Renal pelvis (tissue), 4 donors: ENCODE data around the gene MAGIX. TPM values are rescaled to one million over a fixed set of nuclear protein-coding genes. Genes with fewer than 3 reads are reported as not detected.

Source experiments
- DNase-seq: peaks from one replicate; pipeline ENCODE4 v3.0.0-alpha.2; 2013
- polyA plus RNA-seq, 3 donors: library from polyadenylated mRNA; unstranded; fragments of 120-200 nt; gene quantifications; one replicate each; pipeline ENCODE4 v1.2.1, GENCODE V29; 2013; ENCODE audit not compliant: insufficient read length in 3 of 3

The MAGIX gene
- polyA plus RNA-seq, 3 donors, result 4.6 to 8.8 (median 7.7) TPM

DNA sequence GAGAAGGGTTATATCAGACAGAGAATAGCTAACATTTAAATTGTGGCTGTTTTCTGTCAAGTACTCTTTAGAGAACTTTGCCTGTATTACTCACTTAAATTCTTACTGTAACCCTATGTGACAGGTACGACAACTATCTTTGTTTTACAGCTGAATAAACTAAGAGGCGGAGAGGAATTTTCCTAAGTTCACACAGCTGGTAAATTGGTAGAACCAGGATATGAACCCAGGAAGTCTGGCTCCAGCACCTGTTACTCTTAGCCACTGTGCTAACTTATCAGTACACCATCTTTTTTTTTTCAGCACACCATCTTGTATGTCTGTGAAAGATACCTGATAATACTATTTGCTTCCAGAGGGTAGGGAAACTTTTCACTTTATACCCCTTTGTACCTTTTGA, 39.5 kb downstream of the MAGIX start:
- DNase-seq, result no peak

DNA sequence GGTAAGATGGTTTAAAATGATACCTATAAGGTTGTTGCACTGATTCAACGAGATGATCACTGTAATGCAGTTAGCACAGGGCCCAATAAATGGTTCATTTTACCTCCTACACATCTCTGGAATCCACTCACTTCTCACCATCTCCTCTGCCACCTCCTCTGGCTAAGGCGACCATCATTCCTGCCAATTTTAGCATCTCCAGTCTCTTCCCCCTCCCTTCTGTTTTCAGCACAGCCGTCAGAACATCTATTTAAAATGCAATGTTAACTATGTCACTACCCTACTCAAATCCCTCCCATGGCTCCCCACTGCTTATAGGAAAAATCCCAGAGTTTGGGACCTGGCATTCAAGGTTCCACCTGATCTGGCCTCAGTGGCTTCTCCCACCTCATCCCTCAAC, 41.0 kb downstream of the MAGIX start:
- no peak for DNase-seq

GRCh38 chrX:49204017-49204416, 41.5 kb downstream of the MAGIX start:
- no peak for DNase-seq

- DNase-seq, result no peak
Measured at GRCh38 chrX:49204709-49205108, 42.2 kb downstream of the MAGIX start.

DNA sequence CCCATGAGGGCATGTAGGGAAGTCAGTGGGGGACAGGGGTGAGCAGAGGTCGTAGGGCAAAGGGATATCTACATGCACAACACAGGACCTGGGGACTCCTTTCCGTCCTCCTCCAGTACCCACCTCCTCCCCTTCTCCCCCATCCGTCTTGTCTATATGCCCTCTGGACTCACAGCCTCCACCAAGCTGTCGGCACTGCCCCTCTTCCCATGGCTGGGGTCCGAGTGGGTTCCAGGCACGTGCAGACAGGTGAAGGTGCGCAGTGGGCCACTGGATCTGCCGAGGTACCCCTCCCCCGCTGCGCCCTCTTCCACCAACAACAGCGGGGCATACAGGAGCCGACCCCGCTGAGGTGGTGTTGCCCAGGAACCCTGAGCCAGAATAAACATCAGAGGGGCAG, 42.9 kb downstream of the MAGIX start:
- DNase-seq, result no peak

DNA sequence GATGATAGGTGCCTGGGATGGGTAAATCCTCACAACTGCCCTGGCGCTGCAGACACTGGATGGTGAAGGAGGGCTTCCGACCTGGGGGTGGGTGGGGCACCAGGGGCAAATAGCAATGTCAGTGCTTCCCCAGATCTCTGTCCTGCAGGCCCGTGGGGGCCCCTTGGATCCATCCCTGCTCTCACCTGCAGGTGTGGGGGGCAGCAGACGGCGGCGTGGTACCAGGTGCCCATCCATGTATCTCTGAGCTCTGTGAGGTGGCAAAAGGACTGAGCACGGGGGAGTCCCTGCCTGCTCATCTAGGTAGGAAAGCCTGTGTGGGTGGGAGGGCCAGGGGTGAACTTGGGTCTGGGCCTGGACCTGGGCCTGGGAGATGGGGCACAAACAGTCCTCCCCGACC, 44.0 kb downstream of the MAGIX start:
- DNase-seq, result no peak

DNA sequence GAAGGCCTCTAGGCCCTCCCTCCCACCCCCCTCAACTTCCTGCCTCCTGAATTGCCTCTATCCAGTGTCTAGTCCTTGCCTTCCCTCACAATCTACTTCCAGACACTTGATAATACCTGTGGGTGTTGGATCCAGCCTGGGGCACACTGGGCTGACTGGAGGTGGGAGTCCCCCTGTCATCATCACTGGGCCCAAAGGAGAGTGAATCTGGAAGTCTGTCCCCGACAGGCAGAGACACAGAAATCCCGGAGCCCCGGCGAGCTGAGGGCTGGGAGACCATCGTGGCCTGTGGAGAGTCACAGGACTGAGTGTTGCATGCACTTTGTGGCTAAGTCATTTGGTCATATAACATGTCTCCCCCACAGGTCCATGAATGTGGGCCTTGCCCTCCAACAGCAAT, 45.8 kb downstream of the MAGIX start:
- no peak for DNase-seq

DNA sequence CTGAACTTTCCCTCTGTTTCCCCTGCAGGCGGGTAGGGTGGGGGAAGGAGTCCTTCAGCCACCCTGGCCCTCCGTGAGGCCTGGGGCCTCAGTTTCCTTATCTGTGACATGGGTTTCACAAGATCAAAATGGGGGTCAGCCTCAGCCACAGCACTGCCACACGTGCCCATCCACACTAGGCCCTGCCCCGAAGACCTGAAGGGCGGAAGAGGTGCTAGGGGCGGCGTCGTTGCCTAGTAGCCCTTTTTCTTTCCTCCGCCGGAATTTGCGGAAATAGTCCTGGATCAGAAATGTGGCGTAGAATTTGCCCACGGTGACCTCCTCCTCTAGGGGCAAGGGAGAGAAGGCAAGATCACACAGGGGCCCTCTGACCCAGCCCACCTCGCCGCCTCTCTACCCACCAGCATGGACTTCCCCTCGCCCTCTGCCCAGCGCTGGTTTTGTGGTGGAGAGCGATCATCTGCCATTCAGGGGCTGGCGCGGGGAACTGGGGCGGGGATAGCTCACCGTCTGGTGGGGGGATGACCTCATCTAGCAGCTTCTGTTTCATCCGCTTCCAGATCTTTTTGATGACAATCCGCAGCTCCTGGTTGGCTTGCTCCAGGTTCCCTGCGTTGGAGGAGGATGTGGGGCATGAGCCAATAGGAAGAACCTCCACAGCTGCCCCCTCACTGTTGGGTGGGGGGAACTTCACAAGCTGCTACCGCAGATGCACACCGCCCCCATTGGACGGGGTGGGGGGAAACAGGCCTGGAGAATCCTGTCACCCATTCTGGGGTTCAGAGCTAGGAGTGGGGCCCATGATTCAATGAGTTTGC, 47.1 kb downstream of the MAGIX start:
- DNase-seq, result no peak

DNA sequence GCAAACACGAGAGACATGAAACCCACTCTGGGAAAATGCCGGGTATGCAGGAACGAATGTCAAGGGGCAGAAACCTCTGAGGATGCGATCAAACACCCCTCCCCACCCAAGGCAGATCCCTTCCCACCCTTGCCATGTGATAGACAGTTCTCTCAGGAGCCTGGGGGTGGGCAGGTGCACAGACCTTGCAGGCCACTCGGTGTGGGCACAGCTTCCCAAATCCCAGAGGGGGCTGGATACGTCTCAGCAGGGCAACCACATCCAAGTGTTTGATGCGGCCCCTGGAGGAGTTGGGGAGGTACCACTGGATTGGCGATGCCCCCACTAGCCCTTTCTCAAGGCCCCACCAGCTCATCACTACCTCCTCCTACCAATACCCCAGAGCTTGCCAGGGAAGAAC, 47.8 kb downstream of the MAGIX start:
- DNase-seq, result no peak

- no peak for DNase-seq
Measured at GRCh38 chrX:49211074-49211473, 48.5 kb downstream of the MAGIX start.

- DNase-seq, result no peak
Measured at GRCh38 chrX:49212209-49212608, 49.7 kb downstream of the MAGIX start.

DNA sequence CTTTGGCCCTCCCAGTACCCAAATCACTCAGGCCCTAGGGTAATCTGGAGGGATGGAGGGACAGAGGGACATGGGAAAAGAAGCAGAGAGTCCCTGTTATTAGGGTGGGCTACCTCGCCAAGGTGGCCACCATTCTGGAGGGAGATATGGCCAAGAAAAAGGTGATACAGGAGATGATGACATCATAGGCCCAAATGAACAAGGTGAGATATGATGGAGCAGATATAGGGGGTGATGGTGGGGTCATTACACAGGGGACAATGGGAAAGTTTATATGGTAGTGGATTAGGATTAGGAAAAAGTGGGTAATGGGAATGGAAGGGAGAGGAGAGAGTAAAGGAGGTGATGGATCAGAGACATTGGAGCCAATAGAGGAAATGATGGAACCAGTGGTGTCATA, 50.3 kb downstream of the MAGIX start:
- no peak for DNase-seq

DNA sequence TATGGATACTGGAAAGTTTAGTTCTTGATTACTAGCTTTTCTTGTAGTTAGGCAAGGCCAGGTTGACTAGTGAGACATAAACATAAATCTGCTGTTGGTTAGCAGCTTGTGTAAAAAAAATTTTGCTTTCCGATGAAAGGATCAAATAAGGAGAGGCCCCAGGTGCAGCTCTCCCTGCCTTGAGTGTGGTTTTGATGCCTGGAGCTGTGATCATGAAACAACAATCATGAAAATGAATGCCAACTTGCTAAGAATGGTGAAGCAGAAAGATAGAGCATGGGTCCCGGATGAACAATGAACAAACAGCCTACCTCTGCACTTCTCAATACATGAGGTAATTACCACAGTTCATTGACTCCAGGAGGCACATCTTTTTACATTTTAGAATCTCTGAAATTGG, 51.9 kb downstream of the MAGIX start:
- DNase-seq, result no peak

GRCh38 chrX:49214996-49215526, 52.5 kb downstream of the MAGIX start:
- DNase-seq, result no peak

Other genes starting within 250 kb of the MAGIX start
- gene PIM2, start 243.7 kb upstream of the MAGIX start, polyA plus RNA-seq, result 1 to 10 TPM; 6.5 to 7.9 (median 6.9) TPM
- 10 to 100 TPM; 65.9 to 68.3 (median 66.0) TPM for gene OTUD5, start 205.2 kb upstream of the MAGIX start, polyA plus RNA-seq
- gene KCND1, start 190.9 kb upstream of the MAGIX start, polyA plus RNA-seq, result 1 to 10 TPM; 2.9 to 3.9 (median 3.0) TPM
- 10 to 100 TPM; 46.7 to 66.3 (median 62.1) TPM for gene GRIPAP1, start 160.5 kb upstream of the MAGIX start, polyA plus RNA-seq
- 10 to 100 TPM; 31.8 to 38.9 (median 37.5) TPM for gene TFE3, start 119.4 kb upstream of the MAGIX start, polyA plus RNA-seq
- gene CCDC120, start 103.8 kb upstream of the MAGIX start, polyA plus RNA-seq, result 10 to 100 TPM; 11.9 to 16.8 (median 14.7) TPM
- 10 to 100 TPM; 37.1 to 44.2 (median 39.6) TPM for gene PRAF2, start 88.8 kb upstream of the MAGIX start, polyA plus RNA-seq
- 10 to 100 TPM; 54.8 to 61.8 (median 60.6) TPM for gene WDR45, start 82.9 kb upstream of the MAGIX start, polyA plus RNA-seq
- gene GPKOW, start 39.0 kb upstream of the MAGIX start, polyA plus RNA-seq, result 10 to 100 TPM; 24.8 to 26.0 (median 25.9) TPM
- gene PLP2, start 9.1 kb downstream of the MAGIX start, polyA plus RNA-seq, result 10 to 100 TPM; 30.9 to 39.6 (median 34.0) TPM
- 1 to 10 TPM; 4.2 to 5.7 (median 4.7) TPM for gene PRICKLE3, start 23.6 kb downstream of the MAGIX start, polyA plus RNA-seq
- gene SYP, start 37.4 kb downstream of the MAGIX start, polyA plus RNA-seq, result 1 to 10 TPM; 2.9 to 3.3 (median 2.9) TPM
- under 1 TPM; 0.11 to 0.33 (median 0.22) TPM for gene CACNA1F, start 70.6 kb downstream of the MAGIX start, polyA plus RNA-seq
- 10 to 100 TPM; 19.8 to 24.3 (median 21.8) TPM for gene CCDC22, start 72.7 kb downstream of the MAGIX start, polyA plus RNA-seq
- 1 to 10 TPM; 1.0 to 1.2 (median 1.0) TPM for gene FOXP3, start 102.0 kb downstream of the MAGIX start, polyA plus RNA-seq
- 1 to 10 TPM; 8.6 to 9.7 (median 9.0) TPM for gene PPP1R3F, start 107.0 kb downstream of the MAGIX start, polyA plus RNA-seq
- not detected for gene GAGE10, start 140.9 kb downstream of the MAGIX start, polyA plus RNA-seq
- not detected for gene GAGE12J, start 159.3 kb downstream of the MAGIX start, polyA plus RNA-seq
- not detected for gene GAGE13, start 168.8 kb downstream of the MAGIX start, polyA plus RNA-seq